Mesothelial cell of epicardium (in vitro differentiated cells): Measurements from ENCODE around the gene PGAP2. TPM values are rescaled to one million over a fixed set of nuclear protein-coding genes. Genes with fewer than 3 reads are reported as not detected.
"Not testable (repeated sequence)": the region's sequence is repeated elsewhere in the genome, so short reads cannot be mapped to it uniquely, and the experiment has no call there.

ENCODE experiments used
- DNase-seq, 2 experiments: peaks; one replicate each; pipeline ENCODE4 v3.0.0; 2021; ENCODE audit warnings: low spot score in 2 of 2; ENCODE audit not compliant: unreplicated experiment in 2 of 2
- H3K27ac Mint-ChIP-seq: 2 replicates; pipeline ENCODE4 v1.8.0; 2021; ENCODE audit warnings: mixed read lengths
- H3K27me3 Mint-ChIP-seq: 2 replicates; pipeline ENCODE4 v1.8.0; 2021; ENCODE audit warnings: low read depth, mixed read lengths
- H3K36me3 Mint-ChIP-seq: 2 replicates; pipeline ENCODE4 v1.8.0; 2021; ENCODE audit warnings: mixed read lengths
- H3K4me1 Mint-ChIP-seq: 2 replicates; pipeline ENCODE4 v1.8.0; 2021; ENCODE audit warnings: mixed read lengths
- H3K4me3 Mint-ChIP-seq: 2 replicates; pipeline ENCODE4 v1.8.0; 2021; ENCODE audit warnings: mild to moderate bottlenecking, moderate library complexity, mixed read lengths
- H3K9me3 Mint-ChIP-seq: 2 replicates; pipeline ENCODE4 v1.8.0; 2021; ENCODE audit warnings: mixed read lengths
- CTCF ChIP-seq: fragments of 200-600 bp; sonication (generic); IDR thresholded peaks from one replicate; pipeline ENCODE4 v1.5.0; 2021; ENCODE audit warnings: antibody characterized with exemption; ENCODE audit not compliant: unreplicated experiment
- total RNA-seq: library from RNA; stranded (reverse); gene quantifications from 3 replicates; pipeline ENCODE4 v1.2.1, GENCODE V29; 2021

Gene PGAP2
- total RNA-seq = 43.2 to 47.6 TPM (median 47.4 TPM) in 3 replicates

- H3K27ac Mint-ChIP-seq = peak within 1 kb of the TSS; percentile 96
- H3K4me1 Mint-ChIP-seq = peaks cover 15% of the 10 kb centered on the region
- peak; percentile 40 to 73 for DNase-seq
- H3K4me3 Mint-ChIP-seq = peak within 1 kb of the TSS; percentile 97
- TF ChIP-seq CTCF = peak; percentile 30
- H3K9me3 Mint-ChIP-seq = no peaks in the 10 kb centered on the region
- H3K27me3 Mint-ChIP-seq = no peaks in the 10 kb centered on the region
- H3K36me3 Mint-ChIP-seq = peaks cover 5% of the 10 kb centered on the region
These were observed at the start of gene PGAP2 for GRCh38 chr11:3807909-3808860. Gene PGAP2, plus strand, starts transcription at chr11:3808560. Its CDS starts 2,700 bp downstream, at chr11:3811260.

- no peaks in the 10 kb centered on the region for H3K27me3 Mint-ChIP-seq
- no peaks in the 10 kb centered on the region for H3K4me1 Mint-ChIP-seq
- peaks cover 49% of the 10 kb centered on the region for H3K36me3 Mint-ChIP-seq
- TF ChIP-seq CTCF = no peak
- DNase-seq = no peak
- H3K4me3 Mint-ChIP-seq = no peak overlapping the region
- H3K9me3 Mint-ChIP-seq = no peaks in the 10 kb centered on the region
- no peak overlapping the region for H3K27ac Mint-ChIP-seq
These were observed 44.1 kb upstream of the PGAP2 start for GRCh38 chr11:3764266-3764665.

- H3K36me3 Mint-ChIP-seq = peaks cover 55% of the 10 kb centered on the region
- H3K27ac Mint-ChIP-seq = not testable (repeated sequence)
These were observed 41.5 kb upstream of the PGAP2 start for GRCh38 chr11:3766836-3767235.

GRCh38 chr11:3767536-3767935 is 40.8 kb upstream of the PGAP2 start:
- TF ChIP-seq CTCF = no peak
- Mint-ChIP-seq H3K27me3 (no peaks in the 10 kb centered on the region), H3K9me3 (no peaks in the 10 kb centered on the region), H3K36me3 (peaks cover 54% of the 10 kb centered on the region), H3K4me1 (no peaks in the 10 kb centered on the region), H3K4me3 (no peak overlapping the region), H3K27ac (no peak overlapping the region)
- no peak for DNase-seq

More at GRCh38 chr11:3766836-3767235, 41.5 kb upstream of the PGAP2 start:
- H3K27me3 Mint-ChIP-seq, H3K4me3 Mint-ChIP-seq, H3K9me3 Mint-ChIP-seq, H3K4me1 Mint-ChIP-seq, DNase-seq: not testable (repeated sequence)

- Mint-ChIP-seq H3K27me3 (no peaks in the 10 kb centered on the region), H3K4me3 (no peak overlapping the region), H3K27ac (no peak overlapping the region), H3K9me3 (no peaks in the 10 kb centered on the region), H3K36me3 (peaks cover 51% of the 10 kb centered on the region), H3K4me1 (no peaks in the 10 kb centered on the region)
- no peak for DNase-seq
- TF ChIP-seq CTCF = no peak
These were observed 35.2 kb upstream of the PGAP2 start for GRCh38 chr11:3773180-3773579.

- Mint-ChIP-seq H3K27me3 (no peaks in the 10 kb centered on the region), H3K36me3 (peaks cover 47% of the 10 kb centered on the region), H3K9me3 (no peaks in the 10 kb centered on the region), H3K27ac (no peak overlapping the region), H3K4me3 (no peak overlapping the region), H3K4me1 (no peaks in the 10 kb centered on the region)
- no peak for TF ChIP-seq CTCF
- DNase-seq = no peak
These were observed 32.5 kb upstream of the PGAP2 start for GRCh38 chr11:3775736-3776406.
